Measurements from ENCODE around the gene GNG3.
A peak's percentile ranks its signal among the peaks of the same experiment; 100 is the strongest.
"Not testable (repeated sequence)": the region's sequence is repeated elsewhere in the genome, so short reads cannot be mapped to it uniquely, and the experiment has no call there.

Gene GNG3

GRCh38 chr11:62687508-62688396, 19.7 kb upstream of the GNG3 start:
- no peak for DNase-seq (ENCODE audit: low read depth)

- DNase-seq (ENCODE audit: low read depth): no peak
Measured at GRCh38 chr11:62688491-62688890, 19.0 kb upstream of the GNG3 start.

- peak; percentile 94 for DNase-seq (ENCODE audit: low read depth)
Measured at GRCh38 chr11:62689421-62690183, 17.9 kb upstream of the GNG3 start, which contains the start of gene LRRN4CL. Gene LRRN4CL, minus strand, starts transcription at chr11:62689530. Its CDS starts 1,022 bp downstream, at chr11:62688508.

GRCh38 chr11:62693624-62694023, 13.9 kb upstream of the GNG3 start:
- DNase-seq (ENCODE audit: low read depth): not testable (repeated sequence)

- DNase-seq (ENCODE audit: low read depth): peak; percentile 83
Measured at GRCh38 chr11:62694455-62695167, 12.9 kb upstream of the GNG3 start.

- no peak for DNase-seq (ENCODE audit: low read depth)
Measured at GRCh38 chr11:62702246-62702645, 5.2 kb upstream of the GNG3 start.

GRCh38 chr11:62703921-62704320, 3.6 kb upstream of the GNG3 start:
- DNase-seq (ENCODE audit: low read depth): not testable (repeated sequence)

GRCh38 chr11:62705413-62705812, 2.1 kb upstream of the GNG3 start:
- DNase-seq (ENCODE audit: low read depth): no peak

- DNase-seq (ENCODE audit: low read depth): peak; percentile 86
Measured at GRCh38 chr11:62705880-62706849, 1.3 kb upstream of the GNG3 start.

GRCh38 chr11:62706850-62707247, 627 bp upstream of the GNG3 start:
- no peak for DNase-seq (ENCODE audit: low read depth)

GRCh38 chr11:62708392-62708791, 916 bp downstream of the GNG3 start:
- no peak for DNase-seq (ENCODE audit: low read depth)

GRCh38 chr11:62708793-62709192, 1.3 kb downstream of the GNG3 start:
- no peak for DNase-seq (ENCODE audit: low read depth)

GRCh38 chr11:62709247-62710000, 1.9 kb downstream of the GNG3 start:
- DNase-seq (ENCODE audit: low read depth): peak; percentile 97

GRCh38 chr11:62710001-62710345, 2.5 kb downstream of the GNG3 start:
- DNase-seq (ENCODE audit: low read depth): no peak

GRCh38 chr11:62712276-62712812, 4.9 kb downstream of the GNG3 start:
- no peak for DNase-seq (ENCODE audit: low read depth)

GRCh38 chr11:62712861-62713260, 5.4 kb downstream of the GNG3 start:
- no peak for DNase-seq (ENCODE audit: low read depth)

- DNase-seq (ENCODE audit: low read depth): no peak
Measured at GRCh38 chr11:62713343-62713742, 5.9 kb downstream of the GNG3 start.

GRCh38 chr11:62715150-62716130, 8.0 kb downstream of the GNG3 start:
- DNase-seq (ENCODE audit: low read depth): no peak

- DNase-seq (ENCODE audit: low read depth): no peak
Measured at GRCh38 chr11:62716206-62716605, 8.7 kb downstream of the GNG3 start.

Data from stromal cell of bone marrow (primary cell).